Measurements from ENCODE around the gene LMOD3.

Gene LMOD3

DNA sequence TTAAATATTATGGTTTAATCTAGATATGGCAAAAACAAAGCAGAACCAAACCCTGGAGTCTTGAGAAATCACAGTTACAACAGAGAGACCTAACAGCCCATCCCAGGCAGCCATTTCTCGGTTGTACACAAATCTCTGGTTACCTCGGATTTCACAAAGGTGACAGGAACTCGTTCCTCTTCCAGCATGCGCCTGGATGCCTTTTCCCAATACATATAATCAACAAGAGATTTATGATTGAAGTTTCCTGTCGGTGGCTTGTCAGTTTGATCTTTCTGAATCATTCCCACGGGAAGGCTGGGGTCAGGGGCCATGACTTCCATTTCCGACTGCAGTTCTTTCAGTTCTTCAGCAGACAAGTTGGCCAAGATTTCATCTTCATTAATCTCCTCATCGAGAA is 445 bp downstream of the LMOD3 start:
- DNase-seq (ENCODE audit: low spot score), result peak; percentile 30

DNA sequence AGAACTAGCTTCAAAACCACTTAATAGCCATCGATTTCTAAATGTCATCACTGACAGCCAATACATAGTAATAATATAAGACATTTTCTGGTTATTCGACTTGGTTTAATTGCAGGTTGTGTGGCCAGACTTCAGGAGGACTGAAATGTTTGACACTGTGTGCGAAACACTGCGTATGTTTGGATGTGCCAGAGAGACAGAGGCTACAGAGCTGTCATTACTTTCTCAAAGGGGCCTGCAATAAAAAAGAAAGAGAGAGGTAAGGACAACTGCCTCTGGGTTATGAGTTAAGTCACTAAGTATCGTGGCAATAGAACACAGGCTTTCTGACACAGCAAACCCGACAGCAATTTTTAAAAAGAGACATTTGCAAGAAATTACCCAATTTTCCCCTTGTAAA is 882 bp downstream of the LMOD3 start:
- DNase-seq (ENCODE audit: low spot score), result no peak

DNA sequence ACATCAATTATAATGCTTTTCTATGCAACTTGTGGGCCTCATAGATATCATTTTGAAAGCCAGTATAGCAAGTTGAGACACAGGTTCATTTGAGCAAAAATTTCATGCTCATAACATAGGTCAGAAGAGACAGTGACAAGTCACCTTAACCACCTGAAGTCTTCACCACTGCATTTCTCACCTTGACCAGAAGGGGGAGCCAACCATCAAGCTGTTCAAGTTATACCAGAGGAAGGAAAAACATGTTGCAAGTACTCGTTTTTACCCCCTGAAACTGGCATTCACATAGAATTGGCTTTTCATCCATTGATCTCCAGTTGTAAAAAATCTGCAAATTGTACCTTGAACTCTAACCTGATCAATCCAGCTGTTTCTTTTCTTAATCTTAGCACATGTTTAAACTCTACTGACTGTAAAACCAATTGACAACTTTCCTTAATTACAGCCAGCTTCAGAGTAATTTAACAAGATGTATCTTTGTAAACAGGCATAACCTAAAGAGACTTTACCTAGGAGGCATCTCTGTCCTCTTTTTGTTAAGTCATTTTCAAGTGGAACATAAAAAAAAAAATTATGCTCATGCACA is 1.4 kb downstream of the LMOD3 start:
- DNase-seq (ENCODE audit: low spot score), result peak; percentile 71

DNA sequence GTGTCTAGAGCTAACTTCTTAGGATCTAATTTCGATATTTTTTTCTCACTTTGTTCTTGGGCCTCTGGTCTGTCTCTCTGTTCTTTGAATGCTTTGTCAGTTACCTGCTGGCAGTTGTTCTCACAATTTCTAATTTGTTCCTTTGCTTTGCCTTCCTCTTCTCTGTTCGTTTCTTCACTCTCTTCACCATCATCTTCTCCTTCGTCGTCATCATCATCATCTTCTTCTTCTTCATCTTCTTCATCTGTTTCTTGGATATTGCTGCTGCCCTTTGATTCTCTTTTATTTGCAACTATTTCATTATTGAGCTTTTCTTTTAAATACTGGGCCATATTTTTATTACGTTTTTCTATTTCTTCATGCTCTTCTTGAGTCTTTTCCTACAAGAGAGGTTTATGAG is 2.7 kb downstream of the LMOD3 start:
- no peak for DNase-seq (ENCODE audit: low spot score)

DNA sequence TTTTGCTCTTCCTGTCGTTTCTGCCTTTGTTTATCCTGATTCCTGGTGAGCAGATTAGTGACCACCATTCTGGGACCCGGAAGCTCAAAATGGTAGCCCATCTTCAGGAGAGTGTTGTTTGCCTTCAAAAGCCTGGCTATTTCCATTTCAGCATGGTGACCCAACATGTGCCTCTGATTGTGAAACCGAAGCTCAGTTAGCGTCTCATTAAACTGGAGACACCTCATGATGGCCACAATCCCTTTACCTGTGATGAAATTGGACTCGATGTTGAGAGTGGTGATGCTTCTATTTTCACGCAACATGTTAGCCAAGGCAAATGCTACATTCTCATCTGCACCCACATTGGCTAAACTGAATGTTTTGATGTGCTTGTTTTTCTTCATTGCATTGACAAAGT is 3.3 kb downstream of the LMOD3 start:
- no peak for DNase-seq (ENCODE audit: low spot score)

DNA sequence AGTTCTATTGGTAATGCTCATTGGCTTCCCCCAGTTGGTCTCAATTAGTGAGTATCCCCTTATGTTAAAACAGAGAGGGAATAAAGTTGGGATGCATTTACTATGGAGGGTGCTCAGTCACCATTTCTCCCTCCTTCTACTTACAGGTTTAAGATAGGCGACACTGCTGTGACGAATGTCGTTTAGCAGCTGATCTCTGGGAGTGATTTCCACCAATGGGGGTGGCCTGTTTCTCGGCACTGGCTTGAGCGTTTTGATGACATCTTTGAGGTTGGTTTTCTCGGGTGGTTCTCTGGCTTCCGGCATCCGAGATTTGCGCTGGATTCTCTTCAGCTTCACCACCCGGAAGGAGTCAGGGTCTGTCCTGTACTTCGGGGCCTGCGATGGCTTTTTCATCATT is 3.8 kb downstream of the LMOD3 start:
- no peak for DNase-seq (ENCODE audit: low spot score)

DNA sequence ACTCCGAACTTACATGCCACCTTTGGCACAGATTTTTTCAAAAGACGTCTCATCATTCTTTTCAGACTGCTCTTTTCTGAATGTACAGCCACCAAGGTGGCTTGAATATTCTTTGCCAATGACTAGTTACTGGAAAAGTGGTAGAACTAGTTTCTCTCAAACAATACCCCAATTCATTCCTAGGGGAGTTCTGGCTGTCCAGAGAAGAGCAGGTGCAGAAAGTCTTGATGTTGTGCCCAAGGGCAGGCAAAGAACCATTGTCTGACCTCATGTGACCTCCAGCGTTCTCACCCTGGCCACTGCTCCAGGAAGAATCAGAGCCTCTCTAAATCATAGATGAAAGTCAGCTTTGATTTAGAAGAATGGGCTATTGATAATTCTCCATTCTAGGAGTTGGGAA is 5.5 kb downstream of the LMOD3 start:
- DNase-seq (ENCODE audit: low spot score), result no peak

DNA sequence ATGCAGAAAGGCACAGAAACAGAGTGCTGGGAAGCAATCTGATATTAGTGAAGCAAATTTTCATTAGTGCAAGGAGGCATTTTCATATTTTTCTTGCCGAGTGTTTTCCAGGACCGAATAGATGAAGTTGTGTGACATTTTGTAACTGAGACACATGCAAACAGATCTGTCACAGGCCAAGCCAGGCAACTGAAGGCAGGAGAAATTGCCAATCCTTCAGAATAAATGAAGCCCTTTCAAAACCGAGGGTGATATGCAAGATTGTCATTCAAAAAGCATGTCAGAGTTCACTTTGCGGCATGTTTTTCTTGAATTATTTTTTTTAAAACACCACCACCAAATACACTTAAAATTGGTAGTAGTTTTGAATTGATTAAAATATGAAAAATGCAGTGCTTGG is 6.2 kb downstream of the LMOD3 start:
- DNase-seq (ENCODE audit: low spot score), result no peak

DNA sequence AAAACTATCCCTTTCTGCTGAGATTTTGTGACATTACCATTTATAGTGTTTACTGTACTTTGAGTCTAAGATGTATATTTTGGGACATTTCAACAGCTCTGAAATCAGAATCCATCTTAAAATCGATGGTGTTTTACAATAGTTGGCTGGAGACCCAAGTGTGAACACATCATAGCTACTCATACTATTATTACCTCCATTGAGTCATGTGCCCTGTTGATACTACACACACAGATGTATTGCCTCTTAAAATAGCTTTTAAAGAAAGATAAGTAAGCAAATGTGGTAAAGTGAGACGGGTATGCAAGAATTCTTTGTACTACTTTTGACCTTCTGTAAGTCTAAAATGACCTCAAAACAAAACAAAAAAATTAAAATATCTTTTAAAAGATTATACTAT is 6.7 kb downstream of the LMOD3 start:
- peak; percentile 34 for DNase-seq (ENCODE audit: low spot score)

DNA sequence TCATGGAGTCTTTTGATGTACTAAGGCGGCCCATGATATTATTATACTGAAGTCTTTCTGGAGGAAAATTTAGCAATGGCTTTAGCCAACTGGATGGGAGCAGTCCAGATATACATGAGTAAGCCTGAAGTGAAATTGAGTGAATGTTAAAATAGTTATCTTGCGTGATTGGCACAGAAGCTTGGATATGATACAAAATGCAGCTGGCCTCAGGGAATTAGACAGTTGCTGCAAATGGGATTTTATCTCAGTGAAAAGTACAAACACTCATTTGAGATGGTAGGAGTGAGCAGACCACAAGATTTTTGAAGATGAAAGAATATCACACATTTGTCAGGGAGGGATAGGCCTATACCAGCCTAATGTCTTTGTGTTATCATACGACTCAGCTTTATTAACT is 8.9 kb downstream of the LMOD3 start:
- no peak for DNase-seq (ENCODE audit: low spot score)

DNA sequence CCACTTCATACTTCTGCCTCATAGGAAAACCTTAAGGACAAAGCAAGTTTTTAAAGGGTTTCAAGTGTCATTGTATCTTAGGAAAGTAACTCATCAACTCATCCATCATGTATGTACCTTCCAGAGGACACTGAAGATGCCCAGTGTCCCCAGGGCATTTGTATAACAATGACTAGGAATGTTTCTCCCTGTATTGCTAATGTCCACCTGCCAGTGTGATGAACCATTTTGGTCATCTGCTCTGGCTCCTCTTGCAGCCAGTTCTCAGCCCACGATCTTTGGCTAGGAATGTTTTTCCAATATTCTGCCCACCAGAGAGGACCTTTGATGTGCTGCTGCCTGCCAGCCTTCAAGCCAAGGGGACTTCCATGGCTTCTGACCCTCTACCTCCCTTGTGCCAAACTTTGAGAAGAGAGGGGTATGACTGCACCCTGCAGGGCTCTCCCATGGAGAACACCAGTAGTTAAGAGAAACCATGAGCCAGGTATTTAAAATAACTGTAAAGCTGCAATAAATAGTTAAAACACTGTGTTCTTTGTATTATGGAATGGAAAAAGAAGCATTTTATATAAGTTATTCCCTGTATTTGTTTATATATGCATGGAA is 11.4 kb downstream of the LMOD3 start:
- no peak for DNase-seq (ENCODE audit: low spot score)

DNA sequence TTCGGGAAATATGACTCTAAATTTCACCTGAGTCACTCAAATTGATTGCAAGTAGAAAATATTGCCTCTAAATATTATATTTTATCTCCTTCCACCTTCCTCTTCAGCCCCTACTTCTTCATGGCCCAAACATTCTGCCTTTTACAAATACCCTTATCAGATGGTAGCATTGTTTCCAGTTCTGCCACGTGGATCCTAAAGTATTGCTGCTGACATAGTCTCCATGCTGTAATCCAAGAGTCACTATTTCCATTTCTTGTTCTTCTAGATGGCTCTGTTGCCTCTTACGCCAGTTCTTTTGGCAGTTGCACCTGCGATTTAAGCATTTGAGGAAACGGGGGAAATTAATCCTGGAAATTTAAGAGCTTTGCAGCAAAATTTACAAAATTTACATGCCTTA is 13.6 kb downstream of the LMOD3 start:
- no peak for DNase-seq (ENCODE audit: low spot score)

DNA sequence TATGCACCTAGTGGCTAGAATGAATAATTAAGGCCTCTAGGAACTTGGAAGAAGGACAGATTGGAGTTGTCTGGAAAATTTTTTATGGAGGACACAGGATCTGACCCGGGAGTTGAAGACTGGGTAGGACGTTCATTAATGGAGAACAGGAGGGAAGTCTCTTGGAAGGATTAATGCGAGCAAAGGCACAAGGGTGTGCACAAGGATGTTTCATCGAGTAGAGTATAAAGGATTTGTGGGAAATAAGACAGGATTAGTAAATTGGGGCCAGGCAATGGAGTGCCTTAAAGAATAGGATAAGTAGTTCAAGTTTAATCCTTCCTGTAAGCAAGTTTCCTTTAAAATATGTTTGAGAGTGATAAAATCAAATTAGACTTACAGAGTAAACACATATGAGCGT is 14.6 kb downstream of the LMOD3 start:
- DNase-seq (ENCODE audit: low spot score), result no peak

DNA sequence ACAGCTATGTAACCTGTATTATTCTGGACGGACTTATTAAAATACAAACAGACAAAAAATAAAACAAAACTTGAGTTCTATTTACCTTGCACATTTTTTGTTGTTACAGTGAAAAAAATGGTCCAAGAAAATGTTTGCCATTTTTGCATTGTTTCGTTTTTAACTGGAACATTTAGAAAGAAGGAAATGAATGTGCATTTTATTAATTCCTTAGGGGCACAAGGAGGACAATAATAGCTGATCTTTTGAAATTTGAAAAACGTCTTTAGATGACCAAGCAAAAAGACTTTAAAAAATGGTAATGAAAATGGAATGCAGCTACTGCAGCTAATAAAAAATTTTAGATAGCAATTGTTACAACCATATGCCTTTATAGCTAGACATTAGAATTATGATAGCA is 17.1 kb downstream of the LMOD3 start:
- no peak for DNase-seq (ENCODE audit: low spot score)

DNA sequence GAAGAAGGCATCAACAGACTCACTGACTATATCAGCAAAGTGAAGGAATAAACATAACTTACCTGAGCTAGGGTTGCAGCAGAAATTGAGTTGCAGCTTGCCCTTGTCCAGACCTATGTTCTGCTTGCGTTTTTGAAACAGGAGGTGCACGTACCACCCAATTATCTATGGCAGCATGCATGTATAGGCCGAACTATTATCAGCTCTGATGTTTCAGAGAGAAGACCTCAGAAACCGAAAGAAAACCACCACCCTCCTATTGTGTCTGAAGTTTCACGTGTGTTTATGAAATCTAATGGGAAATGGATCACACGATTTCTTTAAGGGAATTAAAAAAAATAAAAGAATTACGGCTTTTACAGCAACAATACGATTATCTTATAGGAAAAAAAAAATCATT is 17.8 kb downstream of the LMOD3 start:
- no peak for DNase-seq (ENCODE audit: low spot score)

DNA sequence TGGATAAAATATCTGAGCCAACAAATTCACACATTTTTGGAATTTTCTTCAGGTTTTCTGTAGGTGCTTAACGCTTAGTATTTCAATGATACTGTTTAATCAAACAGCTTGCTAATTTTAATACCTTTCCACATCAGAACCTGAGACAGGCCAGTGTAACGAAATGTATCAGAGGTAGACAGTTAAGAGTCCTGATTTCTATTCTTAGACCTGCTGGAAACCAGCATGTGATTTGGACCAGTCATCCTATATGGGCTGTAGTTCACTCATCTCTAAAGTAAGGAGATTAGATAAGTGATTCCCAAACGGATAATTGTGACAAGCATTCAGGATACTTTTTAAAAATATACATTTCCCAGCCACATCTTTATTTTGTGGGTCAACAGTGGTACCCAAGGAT is 19.3 kb downstream of the LMOD3 start:
- no peak for DNase-seq (ENCODE audit: low spot score)

DNA sequence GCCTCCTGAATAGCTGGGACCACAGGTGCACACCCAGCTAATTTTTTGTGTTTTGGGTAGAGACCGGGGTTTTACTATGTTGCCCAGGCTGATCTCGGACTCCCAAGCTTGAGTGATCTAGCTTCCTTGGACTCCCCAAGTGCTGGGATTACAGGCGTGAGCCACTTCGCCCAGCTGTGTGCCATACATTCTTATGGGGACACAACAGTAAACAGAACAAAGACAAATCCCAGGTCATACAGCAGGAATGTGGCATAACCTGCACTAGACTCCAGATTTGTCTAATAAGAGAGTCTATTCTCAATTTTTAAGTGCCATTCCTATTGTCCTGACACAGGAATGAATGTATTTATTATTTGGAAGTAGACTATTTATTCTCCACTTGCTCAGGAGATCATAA is 20.0 kb downstream of the LMOD3 start:
- no peak for DNase-seq (ENCODE audit: low spot score)

DNA sequence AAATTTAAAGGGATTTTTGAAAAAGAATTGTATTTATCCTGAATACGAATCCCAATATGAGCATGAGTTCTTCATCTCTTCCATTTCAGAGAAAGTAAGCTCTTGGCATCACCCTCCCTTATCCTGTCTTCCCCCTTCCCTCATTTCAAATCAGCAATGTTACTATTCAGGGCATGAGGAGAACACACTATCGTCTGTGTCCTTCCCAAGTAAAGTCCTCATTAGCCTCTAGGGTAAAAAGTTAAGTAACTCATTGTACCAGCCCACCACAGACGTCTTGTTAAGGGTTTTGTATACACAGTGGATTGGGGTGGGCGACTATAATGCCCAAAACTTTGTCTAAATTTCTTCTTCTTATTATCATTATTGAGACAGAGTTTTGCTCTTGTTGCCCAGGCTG is 22.8 kb downstream of the LMOD3 start:
- no peak for DNase-seq (ENCODE audit: low spot score)

DNA sequence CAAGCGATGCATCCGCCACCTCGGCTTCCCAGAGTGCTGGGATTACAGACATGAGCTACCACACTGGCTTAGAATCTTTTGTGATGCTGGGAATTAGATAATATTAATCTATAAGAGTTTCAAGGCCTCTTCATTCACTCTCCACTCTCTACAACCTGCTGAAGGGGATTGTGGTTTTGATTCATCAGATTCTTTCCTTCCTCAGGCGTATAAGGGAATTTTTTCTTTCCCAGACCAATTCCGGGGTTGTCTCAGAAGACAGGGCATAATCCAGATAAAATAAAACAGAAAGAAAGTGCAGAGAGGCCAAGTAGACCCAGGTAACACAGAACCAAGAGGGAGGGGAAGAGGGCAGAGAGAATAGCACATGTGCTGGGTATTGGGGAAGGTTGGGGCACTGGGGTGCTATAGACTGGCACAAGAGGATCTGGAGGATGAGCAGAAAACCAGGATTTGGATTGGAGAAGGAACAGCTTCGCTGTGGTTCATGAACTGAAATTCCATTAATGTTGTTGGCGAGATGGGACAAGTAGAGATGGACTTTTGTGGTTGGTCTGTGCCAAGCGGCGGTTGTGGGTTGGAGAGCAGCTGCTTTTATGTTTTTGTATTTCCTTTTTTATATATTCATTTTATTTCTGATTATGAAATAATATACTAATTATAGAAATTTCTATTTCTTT is 24.8 kb downstream of the LMOD3 start:
- DNase-seq (ENCODE audit: low spot score), result no peak

DNA sequence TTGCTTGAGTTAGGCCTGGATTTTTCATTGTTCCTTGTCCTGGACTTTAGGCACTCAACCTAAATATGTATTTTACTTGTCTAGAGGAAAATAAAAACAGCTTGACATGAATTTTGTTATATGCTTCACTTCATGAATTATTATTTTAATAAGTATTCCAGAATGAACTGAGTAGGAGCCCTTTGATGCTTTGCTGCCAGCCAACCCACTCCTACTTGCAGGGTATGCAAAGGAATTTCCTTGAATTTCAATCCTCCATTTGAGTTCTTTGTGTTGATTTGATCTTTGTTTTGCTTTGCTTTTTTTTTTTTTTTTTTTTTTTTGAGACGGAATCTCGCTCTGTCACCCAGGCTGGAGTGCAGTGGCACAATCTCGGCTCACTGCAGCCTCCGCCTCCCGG is 26.1 kb downstream of the LMOD3 start:
- DNase-seq (ENCODE audit: low spot score), result no peak

DNA sequence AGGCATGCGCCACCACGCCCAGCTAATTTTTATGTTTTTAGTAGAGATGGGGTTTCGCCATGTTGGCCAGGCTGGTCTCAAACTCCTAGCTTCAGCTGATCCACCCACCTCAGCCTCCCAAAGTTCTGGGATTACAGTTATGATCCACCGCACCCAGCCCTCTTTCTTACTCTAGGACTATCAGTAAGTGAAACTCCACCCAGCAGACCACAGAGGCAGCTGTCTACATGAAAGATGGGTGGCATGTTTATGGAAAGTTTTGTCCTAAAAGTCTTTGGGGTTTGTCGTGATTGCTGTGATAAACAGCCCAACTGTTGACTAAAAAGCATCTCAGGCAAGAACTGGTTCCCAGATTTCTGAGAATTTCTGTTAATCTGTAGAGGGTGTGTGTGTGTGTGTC is 26.8 kb downstream of the LMOD3 start:
- DNase-seq (ENCODE audit: low spot score), result no peak

DNA sequence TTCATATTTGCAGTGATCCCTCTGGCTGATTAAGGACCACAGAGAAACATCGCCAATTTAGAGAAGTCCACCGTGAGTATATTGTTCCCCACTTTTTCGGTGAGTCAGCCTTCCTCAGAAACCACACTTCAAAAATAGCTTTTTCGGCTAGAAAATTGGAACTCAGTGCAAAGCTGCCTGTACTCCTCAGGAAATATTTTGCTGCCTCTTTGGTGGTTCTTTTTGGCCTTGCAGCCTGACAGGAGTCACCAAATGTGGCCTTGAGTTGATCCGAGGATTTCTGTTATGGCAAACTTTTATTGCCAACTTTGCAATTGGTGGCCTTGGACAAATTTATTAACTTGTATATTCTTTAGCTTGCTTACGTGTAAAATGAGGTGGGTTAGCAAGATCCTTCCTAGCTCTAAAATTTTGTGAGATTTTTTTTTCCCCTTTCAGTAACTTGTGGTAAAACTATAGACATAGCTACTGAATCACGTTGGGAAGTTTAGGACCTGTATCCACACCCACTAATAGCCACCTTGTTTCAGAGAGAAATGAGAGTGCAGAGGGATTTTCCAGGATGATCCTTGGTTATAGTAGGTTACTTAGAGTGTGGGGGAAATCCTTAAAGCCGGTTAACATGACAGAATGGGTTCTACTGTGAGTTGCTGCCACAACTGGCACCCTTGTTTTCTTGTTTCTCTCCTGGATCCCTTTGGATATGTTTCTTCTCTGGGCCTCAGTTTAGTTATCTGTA is 27.8 kb downstream of the LMOD3 start:
- no peak for DNase-seq (ENCODE audit: low spot score)

DNA sequence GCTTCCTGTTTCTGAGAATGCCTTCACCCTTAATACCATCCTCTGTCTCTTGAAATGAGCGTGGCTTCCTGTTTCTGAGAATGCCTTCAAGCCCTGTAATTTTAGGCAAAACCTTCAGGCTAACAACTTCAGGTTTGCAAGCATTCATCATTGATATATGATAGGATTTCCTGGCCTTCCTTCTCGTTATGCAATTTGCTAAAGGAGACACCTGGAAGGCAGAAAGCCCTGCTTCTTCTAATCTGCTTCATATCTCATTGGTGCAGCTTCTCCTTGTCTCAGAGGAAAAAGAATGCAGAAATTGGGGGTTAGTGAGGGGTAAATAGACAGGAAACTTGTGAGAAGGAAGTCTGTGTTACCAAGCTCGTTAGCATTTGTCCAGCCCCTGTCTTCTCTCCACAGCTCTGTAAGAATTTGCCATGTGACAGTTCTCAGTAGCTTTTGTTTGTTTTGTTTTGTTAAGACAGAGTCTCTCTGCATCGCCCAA is 30.3 kb downstream of the LMOD3 start:
- DNase-seq (ENCODE audit: low spot score), result no peak

Data from kidney capillary endothelial cell (primary cell).